Stomach (tissue), 19 donors: ENCODE data around the gene FDXR. TPM values are rescaled to one million over a fixed set of nuclear protein-coding genes. Genes with fewer than 3 reads are reported as not detected.
A peak's percentile ranks its signal among the peaks of the same experiment; 100 is the strongest.

Experiments
- DNase-seq, 2 donors: peaks; one replicate each; pipeline versions ENCODE4 v3.0.0 to v3.0.0-alpha.2; 2013 to 2019
- H3K27ac ChIP-seq, 5 donors: fragments of 200-600 bp in 4 of 5; sonication (generic) in 4 of 5; one replicate each; pipeline ENCODE4 v1.5.1; 2013 to 2019; ENCODE audit warnings: mild to moderate bottlenecking in 1 of 5, moderate library complexity in 1 of 5
- H3K27me3 ChIP-seq, 3 donors: fragments of 200-600 bp; sonication (generic); one replicate each; pipeline ENCODE4 v1.5.1; 2017 to 2019; ENCODE audit warnings: mixed run types in 1 of 3
- H3K36me3 ChIP-seq, 4 donors: fragments of 200-600 bp; sonication (generic); 1 replicate in 3 of 4; 2 replicates in 1 of 4; pipeline ENCODE4 v1.5.1; 2016 to 2019
- H3K4me1 ChIP-seq, 4 donors: fragments of 200-600 bp; sonication (generic); one replicate each; pipeline ENCODE4 v1.5.1; 2016 to 2019
- H3K4me3 ChIP-seq, 4 donors: fragments of 200-600 bp; sonication (generic) in 3 of 4; one replicate each; pipeline ENCODE4 v1.5.1; 2016 to 2019; ENCODE audit warnings: mild to moderate bottlenecking in 1 of 4
- H3K9me3 ChIP-seq, 4 donors: fragments of 200-600 bp; sonication (generic); one replicate each; pipeline ENCODE4 v1.5.1; 2016 to 2019
- CTCF ChIP-seq, 7 experiments: fragments of 450-650 bp in 4 of 7; fragments of 200-600 bp in 3 of 7; sonication (generic) in 3 of 7; IDR thresholded peaks; one replicate each; pipeline ENCODE4 v1.5.1; 2016 to 2019; ENCODE audit warnings: antibody characterized with exemption in 7 of 7, control low read depth in 2 of 7, mild to moderate bottlenecking in 1 of 7
- EP300 ChIP-seq: sonication (generic); formaldehyde crosslinking; IDR thresholded peaks from one replicate; pipeline ENCODE4 v1.6.1; 2017; ENCODE audit warnings: antibody characterized with exemption
- POLR2A ChIP-seq, 4 donors: fragments of 450-650 bp; IDR thresholded peaks; one replicate each; pipeline ENCODE4 v1.6.1; 2016; ENCODE audit warnings: antibody characterized with exemption in 4 of 4, control low read depth in 2 of 4, mild to moderate bottlenecking in 1 of 4, moderate library complexity in 1 of 4
- POLR2AphosphoS5 ChIP-seq, 3 donors: sonication (generic); formaldehyde crosslinking; IDR thresholded peaks; one replicate each; pipeline ENCODE4 v1.6.1; 2016; ENCODE audit warnings: antibody characterized with exemption in 3 of 3
- WGBS, 5 donors: extraction: QIAGEN DNeasy Blood & Tissue Kit in 3 of 5; methylation state at CpG; one replicate each; pipeline versions ENCODE4 v1.1.5 to v1.1.7; 2013 to 2018; 5-methylcytosine and 5-hydroxymethylcytosine counted together
- intact Hi-C: fragments of 100-400 bp; cut with DNase I; formaldehyde crosslinking; loops from one replicate; pipeline ENCODE4 v1.15.1; 2023; ENCODE audit warnings: low total_unique reads
- long read RNA-seq, 10 donors: transcript quantifications; one replicate each; lab custom pipeline, GENCODE V29; 2026
- polyA plus RNA-seq, 3 donors: library from polyadenylated mRNA; stranded (reverse); fragments of 200-250 nt; gene quantifications; one replicate each; pipeline ENCODE4 v1.2.3, GENCODE V29; 2013
- total RNA-seq, 5 donors: library from RNA; depleted of rRNA; stranded (reverse); fragments of >200 nt; gene quantifications; one replicate each; pipeline versions ENCODE4 v1.1.0 to v1.2.3, GENCODE V29; 2014 to 2016
- donor health status: healthy with polysubstance abuse.
- donor health status: Bipolar disorder and iron deficiency.
- donor health status: healthy.

FDXR gene
- total RNA-seq (10 to 100 TPM in 3 of 5 donors, 1 to 10 TPM in 1, under 1 TPM in 1; 0.58 to 94.1 (median 15.4) TPM), polyA plus RNA-seq (10 to 100 TPM in 2 of 3 donors, 1 to 10 TPM in 1; 8.6 to 21.1 (median 12.5) TPM)
- long read RNA-seq, donor 1, partial matches to known transcripts: 0 of 1 reads
- long read RNA-seq, donor 1, other reads (novel, unspliced or antisense): 0 of 1 reads
- long read RNA-seq, donor 2, partial matches to known transcripts: 0 of 1 reads
- long read RNA-seq, donor 2, other reads (novel, unspliced or antisense): 0 of 1 reads
- long read RNA-seq, donor 3: 0 reads
- long read RNA-seq, donor 4: 0 reads
- long read RNA-seq, donor 5, partial matches to known transcripts: 0 of 3 reads
- long read RNA-seq, donor 5, other reads (novel, unspliced or antisense): 0 of 3 reads
- long read RNA-seq, donor 6, partial matches to known transcripts: 0 of 1 reads
- long read RNA-seq, donor 6, other reads (novel, unspliced or antisense): 0 of 1 reads
- long read RNA-seq, donor 7, partial matches to known transcripts: 0 of 1 reads
- long read RNA-seq, donor 7, other reads (novel, unspliced or antisense): 0 of 1 reads
- long read RNA-seq, donor 8, partial matches to known transcripts: 0 of 2 reads
- long read RNA-seq, donor 8, other reads (novel, unspliced or antisense): 0 of 2 reads
- long read RNA-seq, donor 9: 0 reads
- long read RNA-seq, donor 10, partial matches to known transcripts: 0 of 2 reads
- long read RNA-seq, donor 10, other reads (novel, unspliced or antisense): 0 of 2 reads

DNA sequence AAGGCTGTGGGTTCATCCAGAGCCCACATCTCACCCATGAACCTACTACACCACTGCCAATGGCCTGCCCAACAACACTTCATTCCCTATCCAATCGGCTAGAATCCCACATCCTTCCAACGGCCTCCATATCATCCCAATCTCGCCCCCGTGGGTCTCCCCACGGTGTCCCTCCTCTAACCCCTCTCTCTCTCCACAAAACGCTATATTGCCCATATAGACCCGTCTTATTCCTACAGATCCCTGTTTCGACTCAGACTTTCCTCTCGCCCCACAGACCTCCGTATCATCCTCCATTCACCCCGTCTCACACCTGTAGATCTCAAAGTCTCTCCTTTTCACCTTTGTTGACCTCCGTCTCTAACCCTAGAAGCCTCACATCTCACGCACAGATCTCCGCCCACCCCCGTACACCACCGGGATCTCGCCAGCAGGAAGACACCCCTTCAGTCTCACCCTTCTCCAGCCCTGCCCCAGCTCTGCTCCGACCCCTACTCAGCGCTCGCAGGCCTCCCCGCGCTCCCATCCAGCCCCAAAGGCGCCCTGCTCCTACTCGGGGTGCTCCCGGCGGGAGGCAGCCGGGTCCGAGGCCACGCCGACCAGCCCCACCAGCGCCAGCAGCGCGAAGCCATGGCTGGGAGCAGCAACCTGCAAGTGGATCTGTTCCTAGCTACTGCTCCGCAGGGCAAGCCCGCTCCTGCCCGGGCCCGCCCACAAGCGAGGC lies at the start of gene FDXR:
Gene FDXR (minus strand): TSS at position 682 of the 724 bp plus-strand sequence. CDS start 50 bp downstream, at position 632.
- peaks cover 18 to 30% (median 25%) of the 10 kb centered on the region in 4 donors for H3K4me1 ChIP-seq
- H3K27ac ChIP-seq: peak within 1 kb of the TSS; percentile 92 to 96 (median 94)
- no peak for DNase-seq
- no peaks in the 10 kb centered on the region for H3K36me3 ChIP-seq
- TF ChIP-seq EP300 (no peak), CTCF (IDR thresholded peaks at IDR 0.05) (no peak), POLR2AphosphoS5 (IDR thresholded peaks at IDR 0.05) (peak in 2 of 3 donors; percentile 48 to 98), POLR2A (IDR thresholded peaks at IDR 0.05) (peak in 1 of 4 donors; percentile 71)
- H3K4me3 ChIP-seq: peak within 1 kb of the TSS; percentile 58 to 72 (median 64)
- intact Hi-C loops: no loop called here
- no peaks in the 10 kb centered on the region for H3K9me3 ChIP-seq
- 5 to 15% (median 6%) methylated on average over 19 to 38 of the region's 38 CpGs for WGBS, 5 donors
- H3K27me3 ChIP-seq: peaks cover 0 to under 1% (median 0%) of the 10 kb centered on the region in 3 donors

- no peak for DNase-seq
- intact Hi-C loops: no loop called here
- 53 to 90% (median 59%) methylated on average over 1 to 6 of the region's 6 CpGs for WGBS, 5 donors
- Histone ChIP-seq H3K27me3 (peaks cover 22 to 97% (median 74%) of the 10 kb centered on the region in 3 donors), H3K4me3 (no peak overlapping the region), H3K9me3 (no peaks in the 10 kb centered on the region), H3K27ac (no peak overlapping the region), H3K36me3 (no peaks in the 10 kb centered on the region), H3K4me1 (peaks cover 22 to 27% (median 25%) of the 10 kb centered on the region in 4 donors)
- no peak for TF ChIP-seq POLR2AphosphoS5 (IDR thresholded peaks at IDR 0.05)
- no peak for TF ChIP-seq CTCF (IDR thresholded peaks at IDR 0.05)
- no peak for TF ChIP-seq EP300
These were observed 49.4 kb upstream of the FDXR start for GRCh38 chr17:74922172-74922571.

DNA sequence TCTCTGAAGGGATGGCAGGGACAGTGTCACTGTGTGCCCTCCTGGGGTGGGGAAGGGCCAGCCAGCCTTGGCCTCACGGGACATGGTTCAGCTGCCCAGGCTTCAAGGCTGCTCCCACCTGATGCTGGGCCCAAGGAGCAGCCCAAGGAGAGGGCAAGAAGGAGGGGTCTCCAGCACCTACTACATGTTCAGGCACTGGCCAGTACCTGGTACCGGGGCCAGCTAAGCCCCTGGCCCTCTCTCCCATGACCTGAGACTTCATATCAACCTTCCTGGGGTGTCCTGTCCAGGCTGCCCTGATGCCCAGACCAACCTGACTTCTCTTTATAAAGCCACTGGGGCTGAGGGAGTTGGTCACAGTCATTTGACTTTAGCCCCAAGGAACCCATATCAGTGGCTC lies 49.0 kb upstream of the FDXR start:
- Histone ChIP-seq H3K27ac (no peak overlapping the region), H3K4me1 (peaks cover 22 to 27% (median 25%) of the 10 kb centered on the region in 4 donors), H3K27me3 (peaks cover 22 to 97% (median 74%) of the 10 kb centered on the region in 3 donors), H3K9me3 (no peaks in the 10 kb centered on the region), H3K4me3 (no peak overlapping the region), H3K36me3 (no peaks in the 10 kb centered on the region)
- WGBS, 5 donors: 86 to 100% (median 96%) methylated on average over 2 of the region's 2 CpGs
- intact Hi-C loops: no loop called here
- TF ChIP-seq POLR2A (IDR thresholded peaks at IDR 0.05): no peak
- TF ChIP-seq EP300: no peak
- TF ChIP-seq POLR2AphosphoS5 (IDR thresholded peaks at IDR 0.05): no peak
- TF ChIP-seq CTCF (IDR thresholded peaks at IDR 0.05): no peak
- DNase-seq: no peak
